ENCODE results near the gene ZMYM4. TPM values are rescaled to one million over a fixed set of nuclear protein-coding genes. Genes with fewer than 3 reads are reported as not detected.

Gene ZMYM4
- total RNA-seq, 4 donors from 2014 or later: 19.7 to 84.9 (median 49.9) TPM

DNA sequence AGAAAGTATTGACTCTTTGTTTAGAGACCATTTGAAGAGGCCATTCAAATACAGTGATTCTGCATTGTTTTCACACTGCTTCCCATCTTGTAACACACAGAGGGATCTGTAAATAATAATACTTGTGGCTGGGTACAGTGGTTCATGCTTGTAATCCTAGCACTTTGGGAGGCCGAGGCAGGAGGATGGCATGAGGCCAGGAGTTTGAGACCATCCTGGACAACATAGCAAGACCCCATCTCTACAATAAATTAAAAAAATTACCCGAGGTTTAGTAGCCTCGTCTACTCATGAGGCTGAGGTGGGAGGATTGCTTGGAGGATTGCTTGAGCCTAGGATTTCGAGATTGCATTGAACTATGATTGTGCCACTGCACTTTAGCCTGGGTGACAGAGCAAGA is 5.7 kb downstream of the ZMYM4 start:
- H3K27me3 ChIP-seq: no peaks in the 10 kb centered on the region
- no peaks in the 10 kb centered on the region for H3K36me3 ChIP-seq
- H3K9me3 ChIP-seq: no peaks in the 10 kb centered on the region
- intact Hi-C loops (cut with DNase I; ENCODE audit: low total_unique reads): no loop called here
- DNase-seq: no peak
- no peaks in the 10 kb centered on the region for H3K4me1 ChIP-seq
- H3K4me3 ChIP-seq: no peak overlapping the region
- no peak overlapping the region for H3K27ac ChIP-seq
- TF ChIP-seq, protein P1, sequence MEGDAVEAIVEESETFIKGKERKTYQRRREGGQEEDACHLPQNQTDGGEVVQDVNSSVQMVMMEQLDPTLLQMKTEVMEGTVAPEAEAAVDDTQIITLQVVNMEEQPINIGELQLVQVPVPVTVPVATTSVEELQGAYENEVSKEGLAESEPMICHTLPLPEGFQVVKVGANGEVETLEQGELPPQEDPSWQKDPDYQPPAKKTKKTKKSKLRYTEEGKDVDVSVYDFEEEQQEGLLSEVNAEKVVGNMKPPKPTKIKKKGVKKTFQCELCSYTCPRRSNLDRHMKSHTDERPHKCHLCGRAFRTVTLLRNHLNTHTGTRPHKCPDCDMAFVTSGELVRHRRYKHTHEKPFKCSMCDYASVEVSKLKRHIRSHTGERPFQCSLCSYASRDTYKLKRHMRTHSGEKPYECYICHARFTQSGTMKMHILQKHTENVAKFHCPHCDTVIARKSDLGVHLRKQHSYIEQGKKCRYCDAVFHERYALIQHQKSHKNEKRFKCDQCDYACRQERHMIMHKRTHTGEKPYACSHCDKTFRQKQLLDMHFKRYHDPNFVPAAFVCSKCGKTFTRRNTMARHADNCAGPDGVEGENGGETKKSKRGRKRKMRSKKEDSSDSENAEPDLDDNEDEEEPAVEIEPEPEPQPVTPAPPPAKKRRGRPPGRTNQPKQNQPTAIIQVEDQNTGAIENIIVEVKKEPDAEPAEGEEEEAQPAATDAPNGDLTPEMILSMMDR (IDR thresholded peaks at IDR 0.05): no peak
- TF ChIP-seq POLR2A (IDR thresholded peaks at IDR 0.05): no peak

DNA sequence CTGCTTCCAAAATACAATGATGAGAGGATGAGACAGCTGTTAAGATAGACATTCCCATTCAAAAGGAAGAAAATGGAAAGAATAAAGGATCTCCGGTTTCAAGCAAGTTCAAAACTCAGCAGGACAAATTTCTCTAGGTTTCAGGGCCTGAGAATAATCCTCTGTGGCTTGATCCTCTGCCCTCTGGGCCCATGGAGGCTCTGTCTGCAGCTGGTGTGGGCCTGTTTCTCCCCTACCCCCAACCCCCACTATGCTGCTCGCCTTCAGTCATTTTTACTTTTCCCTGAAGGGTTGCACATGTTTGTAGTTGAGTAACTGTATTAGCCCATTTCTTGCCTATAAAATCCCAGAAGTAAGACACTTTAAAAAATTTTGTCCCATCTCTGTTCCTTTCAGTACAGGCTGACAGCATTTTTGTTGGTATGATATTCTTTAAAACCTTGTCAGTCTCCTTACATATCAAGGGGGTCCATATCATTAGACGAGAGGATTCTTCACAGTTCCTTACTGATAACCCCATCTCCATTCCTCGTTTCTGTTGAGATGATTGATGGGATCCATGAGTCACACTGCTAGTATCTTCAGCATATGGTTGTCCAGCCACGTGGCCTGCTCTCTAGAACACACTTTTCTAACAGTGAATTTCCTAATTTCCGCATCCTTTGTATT is 10.5 kb downstream of the ZMYM4 start:
- DNase-seq: no peak
- intact Hi-C loops (cut with DNase I; ENCODE audit: low total_unique reads): no loop called here

DNA sequence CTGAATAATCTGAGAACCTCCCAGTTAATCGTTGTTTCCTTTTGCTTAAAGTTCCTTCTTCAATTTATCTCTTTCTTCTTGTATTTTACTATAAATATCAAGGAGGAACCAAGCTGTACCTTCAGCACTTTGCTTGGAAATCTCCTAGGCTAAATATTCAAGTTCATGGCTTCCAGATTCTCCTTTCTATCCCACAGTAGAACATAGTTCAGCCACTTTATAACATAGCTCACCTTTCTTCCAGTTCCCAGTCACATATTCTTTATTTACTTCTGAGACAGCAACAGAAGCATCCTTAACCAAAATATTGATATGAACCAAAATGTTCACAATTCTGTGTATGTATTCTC is 11.0 kb downstream of the ZMYM4 start:
- no peak for DNase-seq
- no peaks in the 10 kb centered on the region for H3K9me3 ChIP-seq
- H3K27ac ChIP-seq: no peak overlapping the region
- H3K4me1 ChIP-seq: no peaks in the 10 kb centered on the region
- no peak overlapping the region for H3K4me3 ChIP-seq
- H3K27me3 ChIP-seq: no peaks in the 10 kb centered on the region
- no peak for TF ChIP-seq POLR2A (IDR thresholded peaks at IDR 0.05)
- TF ChIP-seq, protein P1 (IDR thresholded peaks at IDR 0.05): no peak
- no peaks in the 10 kb centered on the region for H3K36me3 ChIP-seq
- intact Hi-C loops (cut with DNase I; ENCODE audit: low total_unique reads): no loop called here

More for the DNA sequence above, 10.5 kb downstream of the ZMYM4 start:
- TF ChIP-seq POLR2A (IDR thresholded peaks at IDR 0.05): no peak
- H3K9me3 ChIP-seq: no peaks in the 10 kb centered on the region
- H3K4me3 ChIP-seq: no peak overlapping the region
- no peak overlapping the region for H3K27ac ChIP-seq
- no peaks in the 10 kb centered on the region for H3K4me1 ChIP-seq
- no peaks in the 10 kb centered on the region for H3K36me3 ChIP-seq
- H3K27me3 ChIP-seq: no peaks in the 10 kb centered on the region

DNA sequence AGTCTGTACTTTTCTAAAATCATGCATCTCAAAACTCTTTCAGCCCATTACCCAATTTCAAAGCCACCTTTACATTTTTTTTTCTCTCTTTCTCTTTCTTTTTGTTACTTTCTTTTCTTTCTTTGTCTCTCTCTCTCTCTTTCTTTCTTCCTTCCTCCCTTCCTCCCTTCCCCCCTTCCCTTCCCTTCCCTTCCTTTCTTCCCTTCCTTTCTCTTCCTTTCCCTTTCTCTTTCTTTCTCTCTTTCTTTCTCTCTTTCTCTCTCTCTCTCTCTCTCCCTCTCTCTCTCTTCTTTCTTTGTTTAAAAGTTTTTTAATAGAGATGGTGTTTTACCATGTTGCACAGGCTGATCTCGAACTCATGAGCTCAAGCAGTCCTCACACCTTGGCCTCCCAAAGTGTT is 11.5 kb downstream of the ZMYM4 start:
- intact Hi-C loops (cut with DNase I; ENCODE audit: low total_unique reads): no loop called here
- H3K36me3 ChIP-seq: no peaks in the 10 kb centered on the region
- TF ChIP-seq, protein P1 (IDR thresholded peaks at IDR 0.05): no peak

DNA sequence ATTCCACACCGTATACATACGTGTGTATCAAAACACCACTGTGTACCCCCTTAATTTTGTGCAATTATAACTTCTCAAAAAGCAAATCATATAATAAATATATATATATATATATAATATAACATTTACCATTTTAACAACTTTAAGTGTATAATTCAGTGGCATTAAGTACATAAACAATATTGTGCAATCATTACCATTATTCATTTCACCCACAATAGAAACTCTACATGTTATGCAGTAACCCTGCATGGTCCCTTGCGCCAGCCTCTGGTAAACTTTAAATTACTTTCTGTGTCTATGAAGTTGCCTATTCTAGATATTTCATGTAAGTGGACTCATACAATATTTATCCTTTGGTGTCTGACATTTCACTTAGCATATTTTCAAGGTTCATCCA is 13.1 kb downstream of the ZMYM4 start:
- H3K9me3 ChIP-seq: no peaks in the 10 kb centered on the region
- intact Hi-C loops (cut with DNase I; ENCODE audit: low total_unique reads): no loop called here
- no peak overlapping the region for H3K27ac ChIP-seq
- TF ChIP-seq, protein P1 (IDR thresholded peaks at IDR 0.05): no peak
- no peak for TF ChIP-seq POLR2A (IDR thresholded peaks at IDR 0.05)
- no peaks in the 10 kb centered on the region for H3K4me1 ChIP-seq
- H3K36me3 ChIP-seq: no peaks in the 10 kb centered on the region
- no peaks in the 10 kb centered on the region for H3K27me3 ChIP-seq
- no peak overlapping the region for H3K4me3 ChIP-seq
- DNase-seq: no peak

More for the DNA sequence above, 11.5 kb downstream of the ZMYM4 start:
- Histone ChIP-seq H3K4me3 (no peak overlapping the region), H3K27ac (no peak overlapping the region), H3K9me3 (no peaks in the 10 kb centered on the region), H3K4me1 (no peaks in the 10 kb centered on the region), H3K27me3 (no peaks in the 10 kb centered on the region)
- no peak for DNase-seq

DNA sequence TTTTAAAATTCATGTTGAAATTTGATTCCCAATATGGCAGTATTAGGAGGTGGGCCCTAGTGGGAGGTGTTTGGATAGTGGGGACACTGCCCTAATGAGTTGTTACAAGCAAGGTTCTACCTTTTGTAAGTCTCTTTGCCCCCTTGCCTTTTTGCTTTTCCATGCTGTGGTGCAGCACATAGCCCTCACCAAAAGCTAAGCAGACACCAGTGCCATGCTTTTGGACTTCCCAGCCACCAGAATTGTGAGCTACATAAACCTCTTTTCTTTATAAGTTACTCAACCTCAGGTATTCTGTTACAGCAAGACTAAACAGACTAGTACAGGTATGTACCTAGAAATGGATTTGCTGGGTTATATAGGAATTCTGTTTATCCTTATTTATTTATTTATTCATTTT is 13.7 kb downstream of the ZMYM4 start:
- H3K27me3 ChIP-seq: no peaks in the 10 kb centered on the region
- no peaks in the 10 kb centered on the region for H3K4me1 ChIP-seq
- intact Hi-C loops (cut with DNase I; ENCODE audit: low total_unique reads): no loop called here
- H3K9me3 ChIP-seq: no peaks in the 10 kb centered on the region
- no peak overlapping the region for H3K27ac ChIP-seq
- TF ChIP-seq POLR2A (IDR thresholded peaks at IDR 0.05): no peak
- TF ChIP-seq, protein P1 (IDR thresholded peaks at IDR 0.05): no peak
- H3K4me3 ChIP-seq: no peak overlapping the region
- no peaks in the 10 kb centered on the region for H3K36me3 ChIP-seq
- DNase-seq: no peak
